ENCODE data around the gene KLHL25. TPM values are rescaled to one million over a fixed set of nuclear protein-coding genes. Genes with fewer than 3 reads are reported as not detected.

KLHL25 gene
- total RNA-seq, 1 experiment from 2014 or later, result 7.0 TPM

- no peak overlapping the region for H3K4me3 ChIP-seq (ENCODE audit: low read depth in 2 of 2, low read length in 2 of 2)
- TF ChIP-seq REST (IDR thresholded peaks at IDR 0.05; ENCODE audit: insufficient read depth in 1 of 2, low read depth in 2 of 2, low read length in 1 of 2) (no peak), POLR2AphosphoS5 (IDR thresholded peaks at IDR 0.05; ENCODE audit: low read depth, low read length) (0 out of 2 replicates have a peak, but pooled peaks have one; percentile 38)
- no peaks in the 10 kb centered on the region for H3K36me3 ChIP-seq (ENCODE audit: control insufficient read depth, insufficient read depth, low read length)
- BruUV-seq (replicated peaks), result no TSS peak
- ChIA-PET POLR2A (no interaction called here), CTCF (interaction anchor here (1.0 kb wide), 1 partner anchor 49 kb away, joined by 3 read pairs; no protein-coding TSS in a partner anchor)
- no peak overlapping the region for H3K27ac ChIP-seq (ENCODE audit: low read length)
- in situ Hi-C loops (cut with HindIII; ENCODE audit: low pct_unique_long_range_greater_than_20kb, low sequenced_read_pairs), result no loop called here
- peak; percentile 46 for ATAC-seq
- peaks cover 4% of the 10 kb centered on the region; the same call in 1 of the 2 replicates for H3K4me1 ChIP-seq (ENCODE audit: control insufficient read depth, insufficient read depth, low read length)
- intact Hi-C loops (cut with micrococcal nuclease; ENCODE audit: unreplicated experiment), result no loop called here
- no peaks in the 10 kb centered on the region for H3K9me3 ChIP-seq (ENCODE audit: control insufficient read depth, insufficient read depth, low read depth, low read length)
- no peak for DNase-seq (ENCODE audit: low read depth, low spot score)
- no peaks in the 10 kb centered on the region for H3K27me3 ChIP-seq (ENCODE audit: control insufficient read depth, insufficient read depth, low read length)
These were observed 43.2 kb downstream of the KLHL25 start for GRCh38 chr15:85751291-85752123.

- ATAC-seq (peak; percentile 19), DNase-seq (ENCODE audit: low read depth, low spot score) (no peak)
- H3K27ac ChIP-seq (ENCODE audit: low read length), result no peak overlapping the region
- ChIA-PET POLR2A (no interaction called here), CTCF (no interaction called here)
- no peaks in the 10 kb centered on the region for H3K9me3 ChIP-seq (ENCODE audit: control insufficient read depth, insufficient read depth, low read depth, low read length)
- intact Hi-C loops (cut with micrococcal nuclease; ENCODE audit: unreplicated experiment) (no loop called here), in situ Hi-C loops (cut with HindIII; ENCODE audit: low pct_unique_long_range_greater_than_20kb, low sequenced_read_pairs) (no loop called here)
- TF ChIP-seq POLR2AphosphoS5 (IDR thresholded peaks at IDR 0.05; ENCODE audit: low read depth, low read length) (no peak), TCF7L2 (IDR thresholded peaks at IDR 0.05; ENCODE audit: low read depth, low read length) (no peak), REST (IDR thresholded peaks at IDR 0.05; ENCODE audit: insufficient read depth in 1 of 2, low read depth in 2 of 2, low read length in 1 of 2) (no peak), SIN3A (IDR thresholded peaks at IDR 0.05; ENCODE audit: borderline replicate concordance, insufficient read depth, low read depth, low read length) (no peak), CTCF (IDR thresholded peaks at IDR 0.05) (no peak)
- no peak overlapping the region for H3K4me3 ChIP-seq (ENCODE audit: low read depth in 2 of 2, low read length in 2 of 2)
- BruUV-seq (replicated peaks), result no TSS peak
- peaks cover 4% of the 10 kb centered on the region; the same call in 1 of the 2 replicates for H3K4me1 ChIP-seq (ENCODE audit: control insufficient read depth, insufficient read depth, low read length)
- H3K27me3 ChIP-seq (ENCODE audit: control insufficient read depth, insufficient read depth, low read length), result no peaks in the 10 kb centered on the region
- no peaks in the 10 kb centered on the region for H3K36me3 ChIP-seq (ENCODE audit: control insufficient read depth, insufficient read depth, low read length)
These were observed 44.1 kb downstream of the KLHL25 start for GRCh38 chr15:85750319-85751290.
